HUDEP-2 (cell line): ENCODE data around the gene LDLR.

ENCODE experiments used
- DNase-seq, 76 experiments: peaks; one replicate each; lab custom pipeline; 2025; ENCODE audit not compliant: unreplicated experiment in 76 of 76; lab: John Stamatoyannopoulos, UW

LDLR gene

DNA sequence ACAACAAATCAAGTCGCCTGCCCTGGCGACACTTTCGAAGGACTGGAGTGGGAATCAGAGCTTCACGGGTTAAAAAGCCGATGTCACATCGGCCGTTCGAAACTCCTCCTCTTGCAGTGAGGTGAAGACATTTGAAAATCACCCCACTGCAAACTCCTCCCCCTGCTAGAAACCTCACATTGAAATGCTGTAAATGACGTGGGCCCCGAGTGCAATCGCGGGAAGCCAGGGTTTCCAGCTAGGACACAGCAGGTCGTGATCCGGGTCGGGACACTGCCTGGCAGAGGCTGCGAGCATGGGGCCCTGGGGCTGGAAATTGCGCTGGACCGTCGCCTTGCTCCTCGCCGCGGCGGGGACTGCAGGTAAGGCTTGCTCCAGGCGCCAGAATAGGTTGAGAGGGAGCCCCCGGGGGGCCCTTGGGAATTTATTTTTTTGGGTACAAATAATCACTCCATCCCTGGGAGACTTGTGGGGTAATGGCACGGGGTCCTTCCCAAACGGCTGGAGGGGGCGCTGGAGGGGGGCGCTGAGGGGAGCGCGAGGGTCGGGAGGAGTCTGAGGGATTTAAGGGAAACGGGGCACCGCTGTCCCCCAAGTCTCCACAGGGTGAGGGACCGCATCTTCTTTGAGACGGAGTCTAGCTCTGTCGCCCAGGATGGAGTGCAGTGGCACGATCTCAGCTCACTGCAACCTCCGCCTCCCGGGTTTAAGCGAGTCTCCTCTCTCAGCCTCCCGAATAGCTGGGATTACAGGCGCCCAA, at the start of gene LDLR:
Gene LDLR (plus strand): TSS at position 210 of the 760 bp plus-strand sequence. CDS start 86 bp downstream, at position 296.
- DNase-seq: peak; percentile 54 to 98 (median 92)

- DNase-seq: no peak
Measured at GRCh38 chr19:11041194-11041593, 48.1 kb upstream of the LDLR start.

- no peak for DNase-seq
Measured at GRCh38 chr19:11041966-11042627, 47.2 kb upstream of the LDLR start.

DNA sequence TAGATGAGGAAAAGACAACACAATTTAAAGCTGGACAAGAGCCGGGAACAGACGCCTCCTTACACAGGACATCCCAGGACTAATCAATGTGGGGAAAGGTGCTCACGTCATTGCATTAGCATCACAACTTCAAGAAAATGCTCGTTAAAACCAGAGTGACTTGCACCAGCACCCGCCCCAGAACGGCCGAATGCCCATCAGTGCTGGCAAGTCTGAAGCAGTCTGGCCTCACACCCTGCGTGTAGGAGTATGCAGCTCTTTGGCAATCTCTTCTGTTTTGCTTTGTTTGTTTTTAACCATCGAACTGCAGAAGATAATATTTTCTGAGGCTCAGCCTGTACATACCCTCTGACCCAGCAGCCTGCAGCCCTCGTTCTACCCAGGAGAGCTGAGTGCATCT, 44.8 kb upstream of the LDLR start:
- no peak for DNase-seq

GRCh38 chr19:11045536-11045935, 43.7 kb upstream of the LDLR start:
- DNase-seq: no peak

GRCh38 chr19:11046605-11047354, 42.5 kb upstream of the LDLR start:
- no peak for DNase-seq

- DNase-seq: no peak
Measured at GRCh38 chr19:11047866-11048265, 41.4 kb upstream of the LDLR start.

- DNase-seq: no peak
Measured at GRCh38 chr19:11050323-11051114, 38.7 kb upstream of the LDLR start.

DNA sequence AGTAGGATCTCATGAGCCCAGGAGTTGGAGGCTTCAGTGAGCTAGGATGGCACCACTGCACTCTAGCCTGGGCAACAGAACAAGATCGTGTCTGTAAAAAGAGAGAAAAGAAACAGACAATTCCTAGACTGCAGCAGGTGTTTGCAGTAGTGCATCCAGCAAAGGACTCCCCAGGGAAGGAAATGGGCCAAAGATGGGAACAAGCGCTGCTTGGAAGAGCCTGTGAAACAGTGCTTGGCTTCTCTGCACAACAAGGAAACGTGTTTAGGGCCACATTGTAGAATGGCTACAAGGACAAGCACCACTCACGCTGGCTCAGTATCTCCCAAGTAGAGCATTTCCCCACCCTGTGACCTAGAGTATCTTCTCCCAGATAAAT, 35.5 kb upstream of the LDLR start:
- DNase-seq: no peak

- no peak for DNase-seq
Measured at GRCh38 chr19:11054200-11054599, 35.1 kb upstream of the LDLR start.

- no peak for DNase-seq
Measured at GRCh38 chr19:11054628-11055027, 34.6 kb upstream of the LDLR start.

DNA sequence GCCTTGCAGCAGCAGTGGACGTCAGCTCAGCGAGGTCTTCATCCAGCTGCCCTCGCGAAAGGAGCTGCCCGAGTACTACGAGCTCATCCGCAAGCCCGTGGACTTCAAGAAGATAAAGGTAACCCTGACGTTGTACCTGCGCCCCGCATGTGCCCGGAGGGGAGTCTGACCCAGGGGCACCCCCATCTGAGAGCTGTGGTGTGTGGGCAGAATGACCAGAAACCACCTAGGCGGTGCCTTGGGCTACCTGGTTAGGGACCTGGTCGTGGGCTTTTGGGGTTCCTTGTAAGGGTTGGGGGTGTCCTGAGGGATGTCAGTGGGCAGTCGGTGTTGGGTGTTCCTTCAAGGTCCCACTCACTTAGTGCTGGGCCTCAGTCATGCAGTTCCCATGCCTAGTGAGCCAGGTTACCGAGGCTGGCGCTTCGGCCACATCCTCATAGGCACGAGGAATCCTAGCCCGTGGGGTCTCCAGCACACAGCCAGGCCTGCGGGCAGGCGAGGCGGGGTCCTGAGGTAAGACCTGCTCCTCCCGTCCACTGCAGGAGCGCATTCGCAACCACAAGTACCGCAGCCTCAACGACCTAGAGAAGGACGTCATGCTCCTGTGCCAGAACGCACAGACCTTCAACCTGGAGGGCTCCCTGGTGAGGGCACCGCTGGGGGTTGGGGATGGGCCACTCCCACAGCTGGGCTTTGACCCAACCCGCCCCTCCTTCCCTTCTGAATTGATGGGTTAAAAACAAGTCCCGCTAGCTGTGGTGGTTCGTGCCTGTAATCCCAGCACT, 30.8 kb upstream of the LDLR start:
- DNase-seq: no peak

DNA sequence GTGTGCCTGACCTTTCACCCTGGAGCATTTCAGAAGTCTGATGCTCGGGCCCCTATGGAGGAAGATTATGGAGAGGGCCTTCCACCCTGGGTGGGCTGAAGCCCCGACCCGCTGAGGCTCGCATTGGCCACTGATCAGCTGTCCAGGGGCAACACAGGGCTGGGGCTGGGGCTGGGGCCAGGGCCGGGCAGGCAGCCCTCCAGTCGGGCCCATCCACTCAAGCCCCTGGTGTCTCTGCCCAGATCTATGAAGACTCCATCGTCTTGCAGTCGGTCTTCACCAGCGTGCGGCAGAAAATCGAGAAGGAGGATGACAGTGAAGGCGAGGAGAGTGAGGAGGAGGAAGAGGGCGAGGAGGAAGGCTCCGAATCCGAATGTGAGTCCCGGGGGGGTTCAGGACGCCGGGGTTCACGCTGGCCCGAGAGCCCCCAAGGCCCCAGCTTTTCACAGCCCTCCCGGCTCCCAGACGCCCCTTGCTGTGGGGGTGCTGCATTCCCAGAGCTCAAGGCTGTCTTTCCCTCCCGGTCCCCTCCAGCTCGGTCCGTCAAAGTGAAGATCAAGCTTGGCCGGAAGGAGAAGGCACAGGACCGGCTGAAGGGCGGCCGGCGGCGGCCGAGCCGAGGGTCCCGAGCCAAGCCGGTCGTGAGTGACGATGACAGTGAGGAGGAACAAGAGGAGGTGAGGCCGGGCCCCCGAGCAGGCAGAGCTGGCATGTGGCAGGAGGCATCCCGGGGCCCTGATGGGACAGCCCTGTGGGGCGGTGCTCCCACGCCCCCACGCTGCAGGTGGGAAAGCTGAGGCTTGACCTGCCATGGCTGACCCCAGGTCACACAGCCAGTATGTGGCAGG, 29.5 kb upstream of the LDLR start:
- no peak for DNase-seq

- no peak for DNase-seq
Measured at GRCh38 chr19:11061952-11062351, 27.3 kb upstream of the LDLR start.

- DNase-seq: no peak
Measured at GRCh38 chr19:11063434-11063833, 25.8 kb upstream of the LDLR start.

DNA sequence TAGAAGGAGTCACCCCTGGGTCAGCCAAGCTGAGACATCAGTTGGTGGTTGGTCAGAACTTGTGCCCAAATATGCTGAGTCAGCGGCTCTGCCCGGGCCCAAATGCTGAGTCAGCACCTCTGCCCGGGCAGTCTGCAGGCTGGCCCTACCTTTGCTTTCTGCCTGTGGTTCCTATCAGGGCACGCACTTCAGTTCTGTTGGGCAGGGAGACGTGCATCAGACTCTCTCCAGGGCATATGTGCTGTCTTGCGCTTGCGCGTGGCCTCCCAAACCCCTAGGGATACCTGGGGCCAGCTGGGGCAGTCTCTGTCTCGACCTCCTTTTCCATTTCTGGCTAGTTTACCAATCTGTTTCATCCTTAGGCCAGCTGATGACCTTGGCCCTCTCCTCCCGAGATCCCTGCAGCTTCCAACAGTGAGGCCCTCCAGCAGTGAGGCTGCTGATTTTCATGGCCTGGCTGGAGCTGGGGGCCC, 24.4 kb upstream of the LDLR start:
- DNase-seq: peak in 67 of 76 experiments; percentile 22 to 87 (median 58)

GRCh38 chr19:11066326-11066725, 22.9 kb upstream of the LDLR start:
- no peak for DNase-seq

DNA sequence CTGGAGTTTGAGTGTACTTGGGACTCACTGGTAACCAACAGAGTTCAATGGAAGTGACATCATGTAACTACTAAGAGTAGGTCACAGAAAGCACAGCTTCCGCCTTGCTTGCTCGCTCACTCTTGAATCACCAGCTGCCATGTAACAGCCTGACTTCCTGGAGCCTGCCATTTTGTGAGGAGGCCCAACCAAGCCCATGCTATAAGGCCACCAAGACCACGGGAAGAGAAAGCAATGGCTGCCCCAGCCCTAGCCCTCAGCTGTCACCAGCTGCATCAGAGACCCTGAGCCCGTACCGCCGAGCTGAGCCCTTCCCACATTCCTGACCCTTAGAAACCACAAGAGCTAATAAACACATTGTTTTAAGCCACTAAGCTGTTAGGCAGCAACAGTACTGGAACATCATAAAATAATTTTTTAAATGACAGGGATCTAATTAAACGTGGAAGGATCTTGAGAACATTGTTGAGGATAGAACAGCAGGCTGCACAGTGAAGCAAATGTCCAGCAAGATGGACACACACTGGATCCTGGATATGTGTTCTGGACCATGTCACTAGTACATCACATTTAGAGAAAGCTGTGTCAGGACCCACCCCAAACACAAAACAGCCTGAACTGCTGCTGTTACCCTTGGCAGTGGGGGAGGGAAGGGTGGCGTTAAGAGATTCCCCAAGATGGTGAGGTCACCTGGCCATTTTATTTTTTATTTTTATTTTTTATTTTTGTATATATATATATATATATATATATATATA, 21.7 kb upstream of the LDLR start:
- no peak for DNase-seq
